OCI-LY1 (cell line): ENCODE data around the gene RALGPS1.

ENCODE experiments used
- EZH2 ChIP-seq: fragments of 200-600 bp; sonication (generic), shearing (Covaris generic); IDR thresholded peaks from 2 replicates; pipeline ENCODE4 v1.8.0; 2017; ENCODE audit warnings: borderline replicate concordance, mixed run types, mild to moderate bottlenecking, antibody characterized with exemption, low read length, moderate library complexity, mixed read lengths
- TF ChIP-seq, protein P1 (sequence below): fragments of 200-600 bp; sonication (generic), shearing (Covaris generic); IDR thresholded peaks from 2 replicates; pipeline ENCODE4 v1.5.1; 2017; ENCODE audit warnings: mild to moderate bottlenecking, antibody characterized with exemption, low read length, moderate library complexity, mixed read lengths

DNA sequence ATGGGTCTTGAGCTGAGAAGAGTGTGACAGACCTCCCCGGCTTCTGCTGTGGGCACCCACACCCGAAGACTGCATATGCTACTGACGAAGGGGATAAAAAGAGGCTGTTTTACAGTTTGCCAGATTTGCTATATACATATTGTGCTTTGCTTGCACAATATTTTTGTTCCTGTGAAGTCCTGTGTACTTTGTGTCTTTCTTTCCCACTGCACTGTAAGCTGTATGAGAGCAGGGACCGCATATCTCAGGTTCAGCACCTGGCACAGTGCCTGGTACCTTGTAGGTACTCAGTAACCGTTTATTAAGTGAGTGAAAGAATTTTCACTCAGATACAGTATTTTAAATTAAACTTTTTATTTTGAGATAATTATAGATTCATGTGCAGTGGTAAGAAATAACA is 341.7 kb downstream of the RALGPS1 start:
- TF ChIP-seq, protein P1, sequence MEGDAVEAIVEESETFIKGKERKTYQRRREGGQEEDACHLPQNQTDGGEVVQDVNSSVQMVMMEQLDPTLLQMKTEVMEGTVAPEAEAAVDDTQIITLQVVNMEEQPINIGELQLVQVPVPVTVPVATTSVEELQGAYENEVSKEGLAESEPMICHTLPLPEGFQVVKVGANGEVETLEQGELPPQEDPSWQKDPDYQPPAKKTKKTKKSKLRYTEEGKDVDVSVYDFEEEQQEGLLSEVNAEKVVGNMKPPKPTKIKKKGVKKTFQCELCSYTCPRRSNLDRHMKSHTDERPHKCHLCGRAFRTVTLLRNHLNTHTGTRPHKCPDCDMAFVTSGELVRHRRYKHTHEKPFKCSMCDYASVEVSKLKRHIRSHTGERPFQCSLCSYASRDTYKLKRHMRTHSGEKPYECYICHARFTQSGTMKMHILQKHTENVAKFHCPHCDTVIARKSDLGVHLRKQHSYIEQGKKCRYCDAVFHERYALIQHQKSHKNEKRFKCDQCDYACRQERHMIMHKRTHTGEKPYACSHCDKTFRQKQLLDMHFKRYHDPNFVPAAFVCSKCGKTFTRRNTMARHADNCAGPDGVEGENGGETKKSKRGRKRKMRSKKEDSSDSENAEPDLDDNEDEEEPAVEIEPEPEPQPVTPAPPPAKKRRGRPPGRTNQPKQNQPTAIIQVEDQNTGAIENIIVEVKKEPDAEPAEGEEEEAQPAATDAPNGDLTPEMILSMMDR, result no peak
- no peak for TF ChIP-seq EZH2
